Panc1 (cell line): ENCODE data around the gene TNFRSF21.

Source experiments
- POLR2AphosphoS5 ChIP-seq: IDR thresholded peaks from 2 replicates; pipeline ENCODE4 v1.6.1; 2012; ENCODE audit warnings: mild to moderate bottlenecking, low read depth, low read length, moderate library complexity
- SIN3A ChIP-seq: IDR thresholded peaks from 2 replicates; pipeline ENCODE4 v1.6.1; 2012; ENCODE audit warnings: low read depth, mild to moderate bottlenecking, low read length, moderate library complexity, borderline replicate concordance; ENCODE audit not compliant: insufficient read depth
- TF ChIP-seq, protein P1 (sequence below): fragments of 450-650 bp; IDR thresholded peaks from 2 replicates; pipeline ENCODE4 v1.5.1; 2017; ENCODE audit warnings: mild to moderate bottlenecking
- TF ChIP-seq, protein P2 (sequence below), 2 experiments: IDR thresholded peaks; 2 replicates each; pipeline ENCODE4 v1.6.1; 2011 to 2012; ENCODE audit warnings: low read depth in 2 of 2, control low read depth in 1 of 2, low read length in 1 of 2, mild to moderate bottlenecking in 1 of 2, moderate library complexity in 1 of 2; ENCODE audit not compliant: insufficient read depth in 1 of 2

DNA sequence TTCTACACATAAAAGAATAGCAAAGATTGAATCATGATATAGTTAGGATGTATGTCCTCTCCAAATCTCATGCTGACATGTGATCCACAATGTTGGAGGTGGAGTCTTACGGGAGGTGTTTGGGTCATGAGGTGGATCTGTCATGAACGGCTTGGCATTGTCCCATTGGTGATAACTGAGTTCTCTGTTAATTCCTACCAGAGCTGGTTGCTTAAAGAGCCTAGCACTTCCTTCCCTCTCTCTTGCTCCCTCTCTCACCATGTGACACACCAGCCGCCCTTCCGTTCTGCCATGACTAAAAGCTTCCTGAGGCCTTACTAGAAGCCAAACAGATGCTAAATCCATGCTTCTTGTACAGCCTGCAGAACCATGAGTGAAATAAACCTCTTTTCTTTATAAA, 8.3 kb downstream of the TNFRSF21 start:
- TF ChIP-seq, protein P1, sequence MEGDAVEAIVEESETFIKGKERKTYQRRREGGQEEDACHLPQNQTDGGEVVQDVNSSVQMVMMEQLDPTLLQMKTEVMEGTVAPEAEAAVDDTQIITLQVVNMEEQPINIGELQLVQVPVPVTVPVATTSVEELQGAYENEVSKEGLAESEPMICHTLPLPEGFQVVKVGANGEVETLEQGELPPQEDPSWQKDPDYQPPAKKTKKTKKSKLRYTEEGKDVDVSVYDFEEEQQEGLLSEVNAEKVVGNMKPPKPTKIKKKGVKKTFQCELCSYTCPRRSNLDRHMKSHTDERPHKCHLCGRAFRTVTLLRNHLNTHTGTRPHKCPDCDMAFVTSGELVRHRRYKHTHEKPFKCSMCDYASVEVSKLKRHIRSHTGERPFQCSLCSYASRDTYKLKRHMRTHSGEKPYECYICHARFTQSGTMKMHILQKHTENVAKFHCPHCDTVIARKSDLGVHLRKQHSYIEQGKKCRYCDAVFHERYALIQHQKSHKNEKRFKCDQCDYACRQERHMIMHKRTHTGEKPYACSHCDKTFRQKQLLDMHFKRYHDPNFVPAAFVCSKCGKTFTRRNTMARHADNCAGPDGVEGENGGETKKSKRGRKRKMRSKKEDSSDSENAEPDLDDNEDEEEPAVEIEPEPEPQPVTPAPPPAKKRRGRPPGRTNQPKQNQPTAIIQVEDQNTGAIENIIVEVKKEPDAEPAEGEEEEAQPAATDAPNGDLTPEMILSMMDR: no peak
- TF ChIP-seq POLR2AphosphoS5: no peak
- TF ChIP-seq, protein P2, sequence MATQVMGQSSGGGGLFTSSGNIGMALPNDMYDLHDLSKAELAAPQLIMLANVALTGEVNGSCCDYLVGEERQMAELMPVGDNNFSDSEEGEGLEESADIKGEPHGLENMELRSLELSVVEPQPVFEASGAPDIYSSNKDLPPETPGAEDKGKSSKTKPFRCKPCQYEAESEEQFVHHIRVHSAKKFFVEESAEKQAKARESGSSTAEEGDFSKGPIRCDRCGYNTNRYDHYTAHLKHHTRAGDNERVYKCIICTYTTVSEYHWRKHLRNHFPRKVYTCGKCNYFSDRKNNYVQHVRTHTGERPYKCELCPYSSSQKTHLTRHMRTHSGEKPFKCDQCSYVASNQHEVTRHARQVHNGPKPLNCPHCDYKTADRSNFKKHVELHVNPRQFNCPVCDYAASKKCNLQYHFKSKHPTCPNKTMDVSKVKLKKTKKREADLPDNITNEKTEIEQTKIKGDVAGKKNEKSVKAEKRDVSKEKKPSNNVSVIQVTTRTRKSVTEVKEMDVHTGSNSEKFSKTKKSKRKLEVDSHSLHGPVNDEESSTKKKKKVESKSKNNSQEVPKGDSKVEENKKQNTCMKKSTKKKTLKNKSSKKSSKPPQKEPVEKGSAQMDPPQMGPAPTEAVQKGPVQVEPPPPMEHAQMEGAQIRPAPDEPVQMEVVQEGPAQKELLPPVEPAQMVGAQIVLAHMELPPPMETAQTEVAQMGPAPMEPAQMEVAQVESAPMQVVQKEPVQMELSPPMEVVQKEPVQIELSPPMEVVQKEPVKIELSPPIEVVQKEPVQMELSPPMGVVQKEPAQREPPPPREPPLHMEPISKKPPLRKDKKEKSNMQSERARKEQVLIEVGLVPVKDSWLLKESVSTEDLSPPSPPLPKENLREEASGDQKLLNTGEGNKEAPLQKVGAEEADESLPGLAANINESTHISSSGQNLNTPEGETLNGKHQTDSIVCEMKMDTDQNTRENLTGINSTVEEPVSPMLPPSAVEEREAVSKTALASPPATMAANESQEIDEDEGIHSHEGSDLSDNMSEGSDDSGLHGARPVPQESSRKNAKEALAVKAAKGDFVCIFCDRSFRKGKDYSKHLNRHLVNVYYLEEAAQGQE (IDR thresholded peaks at IDR 0.05; ENCODE audit: insufficient read depth in 1 of 2, low read depth in 2 of 2, low read length in 1 of 2): no peak
- TF ChIP-seq SIN3A: no peak
